Stimulated activated CD4-positive, alpha-beta T cell treated with anti-CD3 and anti-CD28 coated beads, Interleukin-15, amount 100 ng/mL, for 48 hours (primary cell): ENCODE measurements around the gene SDHB.

Experiments
- DNase-seq, 2 donors: peaks; one replicate each; pipeline ENCODE4 v3.0.0-alpha.2; 2020; ENCODE audit warnings: low read depth in 2 of 2

The SDHB gene

GRCh38 chr1:16969057-16969611, 84.7 kb downstream of the SDHB start:
- no peak for DNase-seq
